ENCODE measurements around the gene NCKAP5. TPM values are rescaled to one million over a fixed set of nuclear protein-coding genes. Genes with fewer than 3 reads are reported as not detected.

The NCKAP5 gene
- total and polyA plus RNA-seq, 9 of the 15 experiments (the other 6 are each of a cell fraction or from before 2014, with no cell fraction given) = not detected

GRCh38 chr2:133557614-133558013 is 10.6 kb downstream of the NCKAP5 start (continued):
- no peak for TF ChIP-seq SPI1 (IDR thresholded peaks at IDR 0.05; ENCODE audit: borderline replicate concordance, low read depth, low read length)
- TF ChIP-seq, protein P1, sequence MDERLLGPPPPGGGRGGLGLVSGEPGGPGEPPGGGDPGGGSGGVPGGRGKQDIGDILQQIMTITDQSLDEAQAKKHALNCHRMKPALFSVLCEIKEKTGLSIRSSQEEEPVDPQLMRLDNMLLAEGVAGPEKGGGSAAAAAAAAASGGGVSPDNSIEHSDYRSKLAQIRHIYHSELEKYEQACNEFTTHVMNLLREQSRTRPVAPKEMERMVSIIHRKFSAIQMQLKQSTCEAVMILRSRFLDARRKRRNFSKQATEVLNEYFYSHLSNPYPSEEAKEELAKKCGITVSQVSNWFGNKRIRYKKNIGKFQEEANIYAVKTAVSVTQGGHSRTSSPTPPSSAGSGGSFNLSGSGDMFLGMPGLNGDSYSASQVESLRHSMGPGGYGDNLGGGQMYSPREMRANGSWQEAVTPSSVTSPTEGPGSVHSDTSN (CRISPR knock-in tag; IDR thresholded peaks at IDR 0.05; ENCODE audit: low read depth) = no peak
- TF ChIP-seq, protein P1 (tag; conservative IDR thresholded peaks at IDR 0.05; ENCODE audit: low read depth) = no peak
- no peak for TF ChIP-seq NFATC3 (IDR thresholded peaks at IDR 0.05)
- TF ChIP-seq SFPQ (IDR thresholded peaks at IDR 0.05; ENCODE audit: low read depth, low read length) = no peak
- TF ChIP-seq MEF2A (IDR thresholded peaks at IDR 0.05; ENCODE audit: control insufficient read depth, low read depth, low read length) = no peak
- no peak for TF ChIP-seq HNRNPLL (IDR thresholded peaks at IDR 0.05; ENCODE audit: low read depth, low read length, poor library complexity, severe bottlenecking)

All from K562 (cell line).